ENCODE measurements around the gene DMAC1.

The DMAC1 gene

GRCh38 chr9:7799234-7799943 lies at the start of gene DMAC1:
TSS of gene DMAC1 (minus strand) at chr9:7799778. CDS start at chr9:7799734, 44 bp downstream.
- peak; percentile 52 for DNase-seq

- no peak for DNase-seq
These were observed 49.8 kb upstream of the DMAC1 start for GRCh38 chr9:7849362-7849761.

GRCh38 chr9:7848498-7848897 lies 48.9 kb upstream of the DMAC1 start:
- DNase-seq: no peak

GRCh38 chr9:7844242-7844641 lies 44.7 kb upstream of the DMAC1 start:
- peak; percentile 27 for DNase-seq

GRCh38 chr9:7841831-7842230 lies 42.3 kb upstream of the DMAC1 start:
- DNase-seq: no peak

- DNase-seq: no peak
These were observed 35.0 kb upstream of the DMAC1 start for GRCh38 chr9:7834531-7834930.

GRCh38 chr9:7828334-7828733 lies 28.8 kb upstream of the DMAC1 start:
- DNase-seq: no peak

- DNase-seq: no peak
These were observed 28.2 kb upstream of the DMAC1 start for GRCh38 chr9:7827792-7828191.

- DNase-seq: no peak
These were observed 27.5 kb upstream of the DMAC1 start for GRCh38 chr9:7827056-7827455.

GRCh38 chr9:7823651-7824050 lies 24.1 kb upstream of the DMAC1 start:
- DNase-seq: no peak

GRCh38 chr9:7819984-7820383 lies 20.4 kb upstream of the DMAC1 start:
- no peak for DNase-seq

GRCh38 chr9:7816021-7816420 lies 16.4 kb upstream of the DMAC1 start:
- DNase-seq: no peak

GRCh38 chr9:7813030-7813429 lies 13.5 kb upstream of the DMAC1 start:
- DNase-seq: no peak

GRCh38 chr9:7811677-7812076 lies 12.1 kb upstream of the DMAC1 start:
- no peak for DNase-seq

- no peak for DNase-seq
These were observed 3.1 kb upstream of the DMAC1 start for GRCh38 chr9:7802666-7803065.

GRCh38 chr9:7799944-7800285 lies 337 bp upstream of the DMAC1 start:
- no peak for DNase-seq

- no peak for DNase-seq
These were observed 5.4 kb downstream of the DMAC1 start for GRCh38 chr9:7794196-7794595.

- peak; percentile 82 for DNase-seq
These were observed 8.2 kb downstream of the DMAC1 start for GRCh38 chr9:7791394-7791793.

GRCh38 chr9:7790819-7791182 lies 8.8 kb downstream of the DMAC1 start:
- no peak for DNase-seq

GRCh38 chr9:7790022-7790818 lies 9.4 kb downstream of the DMAC1 start:
- no peak for DNase-seq

- no peak for DNase-seq
These were observed 10.8 kb downstream of the DMAC1 start for GRCh38 chr9:7788772-7789171.

- no peak for DNase-seq
These were observed 13.8 kb downstream of the DMAC1 start for GRCh38 chr9:7785813-7786212.

GRCh38 chr9:7784472-7784871 lies 15.1 kb downstream of the DMAC1 start:
- no peak for DNase-seq

GRCh38 chr9:7783635-7784063 lies 15.9 kb downstream of the DMAC1 start:
- no peak for DNase-seq

All from NCI-H748 treated with DMSO at 0.1 percent for 48 hours (cell line).